ENCODE measurements around the gene RDH5. TPM values are rescaled to one million over a fixed set of nuclear protein-coding genes. Genes with fewer than 3 reads are reported as not detected.

The RDH5 gene
- total and polyA plus RNA-seq, 9 donors = 3.7 to 8.9 (median 5.9) TPM

DNA sequence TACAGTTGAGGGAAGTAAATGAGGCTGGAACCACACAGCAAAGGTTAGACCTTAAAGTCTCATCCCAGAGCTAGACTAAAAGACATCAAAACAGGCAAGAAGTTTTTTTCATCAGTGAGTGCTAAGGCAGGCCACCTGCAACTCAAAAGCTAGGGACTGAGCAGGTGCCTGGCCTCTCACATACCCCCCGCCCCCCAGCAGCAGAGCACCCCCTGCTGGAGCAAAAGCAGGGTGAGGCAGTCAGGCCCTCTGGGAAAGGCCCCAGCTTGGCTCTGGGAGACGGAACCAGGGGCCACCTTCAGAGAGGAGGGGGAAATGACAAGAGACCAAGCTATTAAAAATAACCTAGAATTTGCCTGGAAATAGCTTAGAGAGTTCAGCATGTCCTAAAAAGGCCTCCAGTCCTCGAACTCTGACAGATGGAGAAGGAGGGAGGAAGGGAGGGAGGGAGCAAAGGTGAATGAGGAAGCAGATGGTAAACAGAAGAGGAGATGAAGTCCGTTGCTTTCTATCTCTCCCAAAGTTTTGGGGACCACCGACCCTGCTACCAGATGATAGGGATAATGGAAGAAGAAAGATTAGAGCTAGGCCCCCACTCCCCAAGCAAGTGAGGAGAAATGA lies 14.3 kb upstream of the RDH5 start:
- TF ChIP-seq, protein P1, sequence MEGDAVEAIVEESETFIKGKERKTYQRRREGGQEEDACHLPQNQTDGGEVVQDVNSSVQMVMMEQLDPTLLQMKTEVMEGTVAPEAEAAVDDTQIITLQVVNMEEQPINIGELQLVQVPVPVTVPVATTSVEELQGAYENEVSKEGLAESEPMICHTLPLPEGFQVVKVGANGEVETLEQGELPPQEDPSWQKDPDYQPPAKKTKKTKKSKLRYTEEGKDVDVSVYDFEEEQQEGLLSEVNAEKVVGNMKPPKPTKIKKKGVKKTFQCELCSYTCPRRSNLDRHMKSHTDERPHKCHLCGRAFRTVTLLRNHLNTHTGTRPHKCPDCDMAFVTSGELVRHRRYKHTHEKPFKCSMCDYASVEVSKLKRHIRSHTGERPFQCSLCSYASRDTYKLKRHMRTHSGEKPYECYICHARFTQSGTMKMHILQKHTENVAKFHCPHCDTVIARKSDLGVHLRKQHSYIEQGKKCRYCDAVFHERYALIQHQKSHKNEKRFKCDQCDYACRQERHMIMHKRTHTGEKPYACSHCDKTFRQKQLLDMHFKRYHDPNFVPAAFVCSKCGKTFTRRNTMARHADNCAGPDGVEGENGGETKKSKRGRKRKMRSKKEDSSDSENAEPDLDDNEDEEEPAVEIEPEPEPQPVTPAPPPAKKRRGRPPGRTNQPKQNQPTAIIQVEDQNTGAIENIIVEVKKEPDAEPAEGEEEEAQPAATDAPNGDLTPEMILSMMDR (IDR thresholded peaks at IDR 0.05) = no peak
- no peak for TF ChIP-seq POLR2A (IDR thresholded peaks at IDR 0.05)
- no peak for TF ChIP-seq EP300 (IDR thresholded peaks at IDR 0.05)
- H3K4me3 ChIP-seq = peak overlapping the region; percentile 13
- no peak for DNase-seq
- peaks cover 5% of the 10 kb centered on the region for H3K4me1 ChIP-seq (ENCODE audit: insufficient read depth)
- no peaks in the 10 kb centered on the region for H3K36me3 ChIP-seq
- no peaks in the 10 kb centered on the region for H3K27me3 ChIP-seq
- no peak overlapping the region for H3K27ac ChIP-seq
- no peaks in the 10 kb centered on the region for H3K9me3 ChIP-seq
- WGBS, 3 donors = 49 to 55% (median 53%) methylated on average over 5 of the region's 5 CpGs
- intact Hi-C loops (cut with DNase I) = no loop called here

DNA sequence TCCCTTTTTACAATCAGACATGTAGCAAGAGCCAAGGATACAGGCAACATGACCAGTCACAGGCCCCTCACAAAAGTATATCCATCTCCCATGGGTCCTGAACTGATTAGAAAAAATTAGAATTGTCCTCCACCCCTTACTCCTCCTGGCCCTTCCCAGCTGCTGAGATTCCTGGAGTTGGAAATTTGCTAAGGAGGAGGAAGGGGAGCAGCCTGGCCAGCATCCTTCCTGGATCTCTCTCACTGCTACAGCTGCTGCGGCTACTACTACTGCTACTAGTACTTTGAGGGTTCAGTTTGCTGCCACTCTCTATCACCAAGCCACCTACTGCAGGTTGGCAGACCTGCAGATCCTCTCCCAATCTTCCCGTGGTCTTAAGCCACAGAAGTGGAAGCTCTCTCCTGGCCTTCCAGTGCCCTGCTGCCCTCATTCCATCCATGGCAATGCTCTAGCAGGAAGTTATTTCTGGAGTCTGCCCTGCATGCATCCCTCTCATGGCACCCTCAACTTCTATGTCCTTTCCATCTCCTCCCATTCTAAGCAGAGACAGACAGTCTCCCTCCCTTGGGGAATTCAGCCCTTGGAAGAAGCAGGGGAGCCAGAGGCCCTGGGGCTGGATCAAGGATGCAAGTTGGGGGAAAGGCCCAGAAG lies 13.5 kb upstream of the RDH5 start:
- H3K9me3 ChIP-seq = no peaks in the 10 kb centered on the region
- H3K27me3 ChIP-seq = no peaks in the 10 kb centered on the region
- H3K4me3 ChIP-seq = peak overlapping the region; percentile 55
- H3K4me1 ChIP-seq (ENCODE audit: insufficient read depth) = peaks cover 5% of the 10 kb centered on the region
- 58 to 64% (median 63%) methylated on average over 2 of the region's 2 CpGs for WGBS, 3 donors
- no peaks in the 10 kb centered on the region for H3K36me3 ChIP-seq
- DNase-seq = no peak
- intact Hi-C loops (cut with DNase I) = no loop called here
- H3K27ac ChIP-seq = no peak overlapping the region
- TF ChIP-seq EP300 (IDR thresholded peaks at IDR 0.05) (no peak), POLR2A (IDR thresholded peaks at IDR 0.05) (no peak)
- TF ChIP-seq, protein P1 (IDR thresholded peaks at IDR 0.05) = no peak

DNA sequence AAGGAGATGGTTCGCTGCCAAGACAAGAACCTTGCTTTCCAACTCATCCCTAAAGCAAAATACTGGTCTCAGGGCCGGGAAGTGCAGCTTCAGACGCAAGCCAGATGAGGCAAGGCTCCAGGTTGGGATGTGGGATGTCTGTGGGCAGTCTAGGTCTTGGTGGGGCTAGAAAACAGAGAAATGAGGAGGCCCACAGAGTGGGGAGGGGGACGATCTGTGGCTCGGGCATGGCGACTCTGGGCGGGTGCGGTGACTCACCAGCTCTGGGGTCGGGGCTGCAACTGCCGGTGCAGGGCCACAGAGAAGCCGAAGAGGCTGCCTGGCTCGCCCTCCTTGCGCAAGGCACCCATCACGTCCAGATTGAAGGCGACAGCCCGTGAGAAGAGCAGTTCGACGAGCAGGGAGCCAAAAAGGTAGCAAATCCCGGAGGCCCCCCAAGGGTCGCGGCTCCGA lies 12.9 kb upstream of the RDH5 start:
- Histone ChIP-seq H3K36me3 (no peaks in the 10 kb centered on the region), H3K4me3 (peak overlapping the region; percentile 55), H3K27ac (peak overlapping the region in 1 of 2 donors; percentile 5), H3K4me1 (ENCODE audit: insufficient read depth) (peaks cover 5% of the 10 kb centered on the region), H3K9me3 (no peaks in the 10 kb centered on the region), H3K27me3 (no peaks in the 10 kb centered on the region)
- TF ChIP-seq, protein P1 (IDR thresholded peaks at IDR 0.05) = no peak
- TF ChIP-seq POLR2A (IDR thresholded peaks at IDR 0.05) (no peak), EP300 (IDR thresholded peaks at IDR 0.05) (no peak)
- intact Hi-C loops (cut with DNase I) = no loop called here
- 6 to 8% (median 6%) methylated on average over 22 of the region's 22 CpGs for WGBS, 3 donors
- peak in 1 of 5 donors; percentile 52 for DNase-seq

DNA sequence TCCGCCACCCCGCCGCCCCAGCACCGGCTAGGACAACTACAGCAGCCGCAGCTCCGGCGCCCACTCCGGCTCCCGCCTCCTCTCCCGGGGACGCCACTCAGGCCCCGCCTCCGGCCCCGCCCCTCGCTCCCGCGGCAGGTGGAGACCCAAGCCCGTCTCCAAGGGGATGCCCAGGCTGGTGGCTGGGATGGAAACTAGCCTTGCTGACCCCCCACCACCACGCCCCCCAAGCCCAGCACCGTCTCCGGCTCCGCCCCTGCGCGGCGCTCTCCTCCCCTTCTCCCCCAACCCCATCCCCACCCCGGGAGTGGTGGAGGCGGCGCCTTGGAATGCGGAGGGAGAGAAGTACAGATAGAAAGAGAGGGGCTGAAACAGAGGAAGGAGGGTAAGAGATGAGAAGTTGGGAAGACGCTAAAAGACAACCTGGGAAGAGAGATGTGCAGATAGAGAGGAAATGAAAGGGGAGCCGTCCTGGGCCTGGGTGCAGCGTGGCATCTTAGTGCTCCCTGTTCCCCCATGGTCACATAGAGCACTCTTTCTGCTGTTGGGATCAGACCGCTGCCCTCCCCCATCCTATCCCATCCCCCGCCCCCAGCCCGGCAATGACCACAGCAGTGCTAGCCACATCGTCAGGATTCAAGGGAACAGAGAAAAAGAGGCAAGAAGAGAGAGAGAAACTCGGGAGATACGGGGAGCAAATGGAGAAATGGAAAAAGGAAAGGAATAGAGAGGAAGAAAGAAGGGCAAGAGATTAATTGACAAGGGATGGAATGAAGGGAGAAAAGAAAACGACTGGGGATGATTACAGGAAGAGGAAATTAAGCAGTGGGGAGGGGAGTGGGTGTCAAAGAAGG lies 12.1 kb upstream of the RDH5 start, which contains the start of gene ITGA7:
ITGA7 (minus strand) TSS at position 64 of the 854 bp plus-strand sequence. CDS start 222 bp downstream, outside the sequence.
- Histone ChIP-seq H3K27me3 (no peaks in the 10 kb centered on the region), H3K36me3 (no peaks in the 10 kb centered on the region), H3K4me3 (peak within 1 kb of the TSS; percentile 55), H3K4me1 (ENCODE audit: insufficient read depth) (peaks cover 5% of the 10 kb centered on the region), H3K27ac (peak within 1 kb of the TSS in 1 of 2 donors; percentile 5), H3K9me3 (no peaks in the 10 kb centered on the region)
- intact Hi-C loops (cut with DNase I) = no loop called here
- TF ChIP-seq EP300 (IDR thresholded peaks at IDR 0.05) = no peak
- TF ChIP-seq, protein P1 (IDR thresholded peaks at IDR 0.05) = no peak
- no peak for TF ChIP-seq POLR2A (IDR thresholded peaks at IDR 0.05)
- 1% methylated on average over 21 to 39 of the region's 39 CpGs for WGBS, 3 donors
- DNase-seq = peak; percentile 71 to 82 (median 80)
